ENCODE measurements around the gene CFAP99.

Gene CFAP99

GRCh38 chr4:2421928-2422327, 3.2 kb downstream of the CFAP99 start:
- no peak for TF ChIP-seq TEAD4 (IDR thresholded peaks at IDR 0.05)
- TF ChIP-seq RAD21 (IDR thresholded peaks at IDR 0.05; ENCODE audit: low read depth), result no peak
- TF ChIP-seq EGR1 (IDR thresholded peaks at IDR 0.05), result no peak
- no peak for TF ChIP-seq CREB1 (IDR thresholded peaks at IDR 0.05; ENCODE audit: low read depth)
- TF ChIP-seq CEBPB (IDR thresholded peaks at IDR 0.05), result no peak
- no peak for TF ChIP-seq ZBTB7A (IDR thresholded peaks at IDR 0.05; ENCODE audit: low read depth)
- no peak for TF ChIP-seq YY1 (IDR thresholded peaks at IDR 0.05; ENCODE audit: low read depth)
- no peak for TF ChIP-seq TCF12 (IDR thresholded peaks at IDR 0.05; ENCODE audit: low read depth)
- TF ChIP-seq, protein P1, sequence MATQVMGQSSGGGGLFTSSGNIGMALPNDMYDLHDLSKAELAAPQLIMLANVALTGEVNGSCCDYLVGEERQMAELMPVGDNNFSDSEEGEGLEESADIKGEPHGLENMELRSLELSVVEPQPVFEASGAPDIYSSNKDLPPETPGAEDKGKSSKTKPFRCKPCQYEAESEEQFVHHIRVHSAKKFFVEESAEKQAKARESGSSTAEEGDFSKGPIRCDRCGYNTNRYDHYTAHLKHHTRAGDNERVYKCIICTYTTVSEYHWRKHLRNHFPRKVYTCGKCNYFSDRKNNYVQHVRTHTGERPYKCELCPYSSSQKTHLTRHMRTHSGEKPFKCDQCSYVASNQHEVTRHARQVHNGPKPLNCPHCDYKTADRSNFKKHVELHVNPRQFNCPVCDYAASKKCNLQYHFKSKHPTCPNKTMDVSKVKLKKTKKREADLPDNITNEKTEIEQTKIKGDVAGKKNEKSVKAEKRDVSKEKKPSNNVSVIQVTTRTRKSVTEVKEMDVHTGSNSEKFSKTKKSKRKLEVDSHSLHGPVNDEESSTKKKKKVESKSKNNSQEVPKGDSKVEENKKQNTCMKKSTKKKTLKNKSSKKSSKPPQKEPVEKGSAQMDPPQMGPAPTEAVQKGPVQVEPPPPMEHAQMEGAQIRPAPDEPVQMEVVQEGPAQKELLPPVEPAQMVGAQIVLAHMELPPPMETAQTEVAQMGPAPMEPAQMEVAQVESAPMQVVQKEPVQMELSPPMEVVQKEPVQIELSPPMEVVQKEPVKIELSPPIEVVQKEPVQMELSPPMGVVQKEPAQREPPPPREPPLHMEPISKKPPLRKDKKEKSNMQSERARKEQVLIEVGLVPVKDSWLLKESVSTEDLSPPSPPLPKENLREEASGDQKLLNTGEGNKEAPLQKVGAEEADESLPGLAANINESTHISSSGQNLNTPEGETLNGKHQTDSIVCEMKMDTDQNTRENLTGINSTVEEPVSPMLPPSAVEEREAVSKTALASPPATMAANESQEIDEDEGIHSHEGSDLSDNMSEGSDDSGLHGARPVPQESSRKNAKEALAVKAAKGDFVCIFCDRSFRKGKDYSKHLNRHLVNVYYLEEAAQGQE (IDR thresholded peaks at IDR 0.05; ENCODE audit: low read depth), result no peak
- TF ChIP-seq MAX (IDR thresholded peaks at IDR 0.05), result no peak
- TF ChIP-seq NFIC (IDR thresholded peaks at IDR 0.05), result no peak
- TF ChIP-seq, protein P2, sequence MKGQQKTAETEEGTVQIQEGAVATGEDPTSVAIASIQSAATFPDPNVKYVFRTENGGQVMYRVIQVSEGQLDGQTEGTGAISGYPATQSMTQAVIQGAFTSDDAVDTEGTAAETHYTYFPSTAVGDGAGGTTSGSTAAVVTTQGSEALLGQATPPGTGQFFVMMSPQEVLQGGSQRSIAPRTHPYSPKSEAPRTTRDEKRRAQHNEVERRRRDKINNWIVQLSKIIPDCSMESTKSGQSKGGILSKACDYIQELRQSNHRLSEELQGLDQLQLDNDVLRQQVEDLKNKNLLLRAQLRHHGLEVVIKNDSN (IDR thresholded peaks at IDR 0.05), result no peak

DNA sequence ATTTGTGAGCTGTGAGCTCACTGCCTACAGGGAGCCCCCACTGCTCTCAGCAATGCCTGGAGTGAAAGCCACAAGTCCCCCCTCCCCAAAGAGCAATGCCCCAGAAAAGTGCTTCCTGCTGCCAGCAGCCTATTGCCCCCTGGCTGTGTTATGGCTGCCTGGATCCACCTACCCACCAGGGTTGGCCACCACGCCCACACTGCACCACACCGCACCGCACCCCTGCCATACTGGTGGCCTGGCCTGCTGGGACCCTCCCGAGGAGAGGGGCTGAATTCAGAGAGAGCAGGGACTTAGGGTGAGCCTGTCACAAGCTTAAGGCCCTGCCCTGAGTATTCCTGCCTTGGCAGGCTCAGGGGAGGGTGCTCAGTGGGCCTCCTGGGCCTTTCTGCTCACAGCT, 4.3 kb downstream of the CFAP99 start:
- no peak for TF ChIP-seq TCF12 (IDR thresholded peaks at IDR 0.05; ENCODE audit: low read depth)
- TF ChIP-seq TAF1 (IDR thresholded peaks at IDR 0.05; ENCODE audit: low read depth), result no peak
- no peak for TF ChIP-seq NFIC (IDR thresholded peaks at IDR 0.05)
- no peak for TF ChIP-seq TEAD4 (IDR thresholded peaks at IDR 0.05)
- no peak for TF ChIP-seq YY1 (IDR thresholded peaks at IDR 0.05; ENCODE audit: low read depth)
- TF ChIP-seq FOXM1 (IDR thresholded peaks at IDR 0.05; ENCODE audit: borderline replicate concordance, low read depth), result no peak
- TF ChIP-seq MAX (IDR thresholded peaks at IDR 0.05), result no peak
- no peak for TF ChIP-seq CEBPB (IDR thresholded peaks at IDR 0.05)
- TF ChIP-seq EGR1 (IDR thresholded peaks at IDR 0.05), result no peak
- no peak for TF ChIP-seq RAD21 (IDR thresholded peaks at IDR 0.05; ENCODE audit: low read depth)
- TF ChIP-seq EP300 (IDR thresholded peaks at IDR 0.05; ENCODE audit: borderline replicate concordance), result no peak
- no peak for TF ChIP-seq ZBTB7A (IDR thresholded peaks at IDR 0.05; ENCODE audit: low read depth)
- no peak for TF ChIP-seq CREB1 (IDR thresholded peaks at IDR 0.05; ENCODE audit: low read depth)
- TF ChIP-seq, protein P2 (IDR thresholded peaks at IDR 0.05), result no peak
- TF ChIP-seq, protein P1 (IDR thresholded peaks at IDR 0.05; ENCODE audit: low read depth), result no peak

- TF ChIP-seq NFIC (IDR thresholded peaks at IDR 0.05) (no peak), EP300 (IDR thresholded peaks at IDR 0.05; ENCODE audit: borderline replicate concordance) (no peak), RAD21 (IDR thresholded peaks at IDR 0.05; ENCODE audit: low read depth) (no peak), FOXM1 (IDR thresholded peaks at IDR 0.05; ENCODE audit: borderline replicate concordance, low read depth) (no peak), YY1 (IDR thresholded peaks at IDR 0.05; ENCODE audit: low read depth) (no peak), TEAD4 (IDR thresholded peaks at IDR 0.05) (no peak), TAF1 (IDR thresholded peaks at IDR 0.05; ENCODE audit: low read depth) (no peak), ZBTB7A (IDR thresholded peaks at IDR 0.05; ENCODE audit: low read depth) (no peak), EGR1 (IDR thresholded peaks at IDR 0.05) (no peak), TCF12 (IDR thresholded peaks at IDR 0.05; ENCODE audit: low read depth) (no peak)
- TF ChIP-seq, protein P2 (IDR thresholded peaks at IDR 0.05), result no peak
- TF ChIP-seq, protein P1 (IDR thresholded peaks at IDR 0.05; ENCODE audit: low read depth), result no peak
Observed at GRCh38 chr4:2423695-2424094, 4.9 kb downstream of the CFAP99 start.

- TF ChIP-seq MAX (IDR thresholded peaks at IDR 0.05) (no peak), RAD21 (IDR thresholded peaks at IDR 0.05; ENCODE audit: low read depth) (no peak), CEBPB (IDR thresholded peaks at IDR 0.05) (no peak), EGR1 (IDR thresholded peaks at IDR 0.05) (no peak), YY1 (IDR thresholded peaks at IDR 0.05; ENCODE audit: low read depth) (no peak), EP300 (IDR thresholded peaks at IDR 0.05; ENCODE audit: borderline replicate concordance) (no peak), ZBTB7A (IDR thresholded peaks at IDR 0.05; ENCODE audit: low read depth) (no peak), TAF1 (IDR thresholded peaks at IDR 0.05; ENCODE audit: low read depth) (no peak), CREB1 (IDR thresholded peaks at IDR 0.05; ENCODE audit: low read depth) (no peak), NFIC (IDR thresholded peaks at IDR 0.05) (no peak), FOXM1 (IDR thresholded peaks at IDR 0.05; ENCODE audit: borderline replicate concordance, low read depth) (no peak), TCF12 (IDR thresholded peaks at IDR 0.05; ENCODE audit: low read depth) (no peak), TEAD4 (IDR thresholded peaks at IDR 0.05) (no peak)
- TF ChIP-seq, protein P1 (IDR thresholded peaks at IDR 0.05; ENCODE audit: low read depth), result no peak
- TF ChIP-seq, protein P2 (IDR thresholded peaks at IDR 0.05), result no peak
Observed at GRCh38 chr4:2424581-2424980, 5.8 kb downstream of the CFAP99 start.
